ENCODE measurements around the gene TMEM168. TPM values are rescaled to one million over a fixed set of nuclear protein-coding genes. Genes with fewer than 3 reads are reported as not detected.

The TMEM168 gene
- total and polyA plus RNA-seq, 2 donors (not counting 1 experiment from before 2014, with no cell fraction given) = 19.3 to 27.2 TPM

- Histone ChIP-seq H2AFZ (ENCODE audit: low read length) (no peak overlapping the region), H3K9ac (ENCODE audit: insufficient read depth, low read length) (no peak overlapping the region), H3K9me3 (ENCODE audit: control insufficient read depth, insufficient read depth, low read depth, low read length) (no peaks in the 10 kb centered on the region), H3K79me2 (ENCODE audit: control insufficient read depth, insufficient read depth, low read length) (no peaks in the 10 kb centered on the region), H3K27me3 (ENCODE audit: control insufficient read depth, insufficient read depth, low read length) (no peaks in the 10 kb centered on the region), H4K20me1 (ENCODE audit: control insufficient read depth, extremely low read depth, insufficient read depth, low read length) (no peaks in the 10 kb centered on the region), H3K27ac (ENCODE audit: insufficient read depth, low read length) (no peak overlapping the region), H3K36me3 (ENCODE audit: control insufficient read depth, insufficient read depth, low read length) (no peaks in the 10 kb centered on the region), H3K4me3 (replicated peaks in 1 of 4; ENCODE audit: control extremely low read depth in 1 of 4, insufficient read depth in 1 of 4, low read depth in 3 of 4, low read length in 4 of 4) (no peak overlapping the region), H3K4me1 (ENCODE audit: control insufficient read depth, extremely low read depth, insufficient read depth, low read length) (no peaks in the 10 kb centered on the region), H3K4me2 (ENCODE audit: extremely low read depth, insufficient read depth, low read length) (no peak overlapping the region)
- DNase-seq (ENCODE audit: low read depth in 2 of 2) = peak in 1 of 2 donors; percentile 7
- no peak for TF ChIP-seq EZH2 (IDR thresholded peaks at IDR 0.05; ENCODE audit: low read length, missing control alignments)
- no peak for TF ChIP-seq CTCF (conservative IDR thresholded peaks at IDR 0.05 in 1 of 2, IDR thresholded peaks at IDR 0.05 in 1 of 2; ENCODE audit: low read depth in 1 of 2, low read length in 2 of 2)
These were observed 29.3 kb upstream of the TMEM168 start for GRCh38 chr7:112819536-112819935.

- Histone ChIP-seq H3K4me3 (replicated peaks in 1 of 4; ENCODE audit: control extremely low read depth in 1 of 4, insufficient read depth in 1 of 4, low read depth in 3 of 4, low read length in 4 of 4) (no peak overlapping the region), H3K36me3 (ENCODE audit: control insufficient read depth, insufficient read depth, low read length) (no peaks in the 10 kb centered on the region), H3K79me2 (ENCODE audit: control insufficient read depth, insufficient read depth, low read length) (no peaks in the 10 kb centered on the region), H3K27ac (ENCODE audit: insufficient read depth, low read length) (no peak overlapping the region), H4K20me1 (ENCODE audit: control insufficient read depth, extremely low read depth, insufficient read depth, low read length) (no peaks in the 10 kb centered on the region), H3K27me3 (ENCODE audit: control insufficient read depth, insufficient read depth, low read length) (no peaks in the 10 kb centered on the region), H3K4me2 (ENCODE audit: extremely low read depth, insufficient read depth, low read length) (no peak overlapping the region), H3K9me3 (ENCODE audit: control insufficient read depth, insufficient read depth, low read depth, low read length) (no peaks in the 10 kb centered on the region), H2AFZ (ENCODE audit: low read length) (no peak overlapping the region), H3K9ac (ENCODE audit: insufficient read depth, low read length) (no peak overlapping the region), H3K4me1 (ENCODE audit: control insufficient read depth, extremely low read depth, insufficient read depth, low read length) (no peaks in the 10 kb centered on the region)
- no peak for DNase-seq (ENCODE audit: low read depth in 2 of 2)
- TF ChIP-seq EZH2 (IDR thresholded peaks at IDR 0.05; ENCODE audit: low read length, missing control alignments) (no peak), CTCF (conservative IDR thresholded peaks at IDR 0.05 in 1 of 2, IDR thresholded peaks at IDR 0.05 in 1 of 2; ENCODE audit: low read depth in 1 of 2, low read length in 2 of 2) (no peak)
These were observed 16.0 kb upstream of the TMEM168 start for GRCh38 chr7:112806156-112806555.

GRCh38 chr7:112802406-112802805 is 12.2 kb upstream of the TMEM168 start:
- no peak for TF ChIP-seq EZH2 (IDR thresholded peaks at IDR 0.05; ENCODE audit: low read length, missing control alignments)
- TF ChIP-seq CTCF (conservative IDR thresholded peaks at IDR 0.05 in 1 of 2, IDR thresholded peaks at IDR 0.05 in 1 of 2; ENCODE audit: low read depth in 1 of 2, low read length in 2 of 2) = no peak
- Histone ChIP-seq H2AFZ (ENCODE audit: low read length) (no peak overlapping the region), H3K4me1 (ENCODE audit: control insufficient read depth, extremely low read depth, insufficient read depth, low read length) (no peaks in the 10 kb centered on the region), H3K9me3 (ENCODE audit: control insufficient read depth, insufficient read depth, low read depth, low read length) (no peaks in the 10 kb centered on the region), H4K20me1 (ENCODE audit: control insufficient read depth, extremely low read depth, insufficient read depth, low read length) (no peaks in the 10 kb centered on the region), H3K79me2 (ENCODE audit: control insufficient read depth, insufficient read depth, low read length) (no peaks in the 10 kb centered on the region), H3K4me3 (replicated peaks in 1 of 4; ENCODE audit: control extremely low read depth in 1 of 4, insufficient read depth in 1 of 4, low read depth in 3 of 4, low read length in 4 of 4) (no peak overlapping the region), H3K4me2 (ENCODE audit: extremely low read depth, insufficient read depth, low read length) (no peak overlapping the region), H3K36me3 (ENCODE audit: control insufficient read depth, insufficient read depth, low read length) (no peaks in the 10 kb centered on the region), H3K9ac (ENCODE audit: insufficient read depth, low read length) (no peak overlapping the region), H3K27ac (ENCODE audit: insufficient read depth, low read length) (no peak overlapping the region), H3K27me3 (ENCODE audit: control insufficient read depth, insufficient read depth, low read length) (no peaks in the 10 kb centered on the region)
- DNase-seq (ENCODE audit: low read depth in 2 of 2) = no peak

Measured in fibroblast of lung (primary cell).